ENCODE data around the gene ARMH3.
"Not testable (repeated sequence)": the region's sequence is repeated elsewhere in the genome, so short reads cannot be mapped to it uniquely, and the experiment has no call there.

ARMH3 gene

GRCh38 chr10:102046095-102046494 is 9.9 kb downstream of the ARMH3 start:
- DNase-seq (ENCODE audit: low read depth in 2 of 2), result no peak

DNA sequence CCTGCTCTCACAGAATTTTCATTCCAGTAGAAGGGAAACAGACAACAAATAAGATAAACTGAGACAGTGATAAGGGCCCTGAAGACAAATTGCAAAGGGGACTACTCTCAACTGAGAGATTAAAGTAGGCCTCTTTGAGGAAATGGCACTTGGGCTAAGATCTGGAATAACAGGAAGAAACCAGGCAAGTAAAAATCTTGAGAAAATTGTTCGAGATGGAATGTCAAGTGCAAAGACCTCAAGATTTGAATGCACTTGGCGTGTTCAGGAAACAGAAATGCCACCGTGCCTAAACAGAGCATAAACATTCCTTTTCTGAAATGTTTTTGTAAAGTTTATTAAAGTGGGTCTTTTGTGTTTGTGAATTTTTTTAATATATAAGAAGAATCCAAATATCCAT is 10.7 kb downstream of the ARMH3 start:
- no peak for DNase-seq (ENCODE audit: low read depth in 2 of 2)

DNA sequence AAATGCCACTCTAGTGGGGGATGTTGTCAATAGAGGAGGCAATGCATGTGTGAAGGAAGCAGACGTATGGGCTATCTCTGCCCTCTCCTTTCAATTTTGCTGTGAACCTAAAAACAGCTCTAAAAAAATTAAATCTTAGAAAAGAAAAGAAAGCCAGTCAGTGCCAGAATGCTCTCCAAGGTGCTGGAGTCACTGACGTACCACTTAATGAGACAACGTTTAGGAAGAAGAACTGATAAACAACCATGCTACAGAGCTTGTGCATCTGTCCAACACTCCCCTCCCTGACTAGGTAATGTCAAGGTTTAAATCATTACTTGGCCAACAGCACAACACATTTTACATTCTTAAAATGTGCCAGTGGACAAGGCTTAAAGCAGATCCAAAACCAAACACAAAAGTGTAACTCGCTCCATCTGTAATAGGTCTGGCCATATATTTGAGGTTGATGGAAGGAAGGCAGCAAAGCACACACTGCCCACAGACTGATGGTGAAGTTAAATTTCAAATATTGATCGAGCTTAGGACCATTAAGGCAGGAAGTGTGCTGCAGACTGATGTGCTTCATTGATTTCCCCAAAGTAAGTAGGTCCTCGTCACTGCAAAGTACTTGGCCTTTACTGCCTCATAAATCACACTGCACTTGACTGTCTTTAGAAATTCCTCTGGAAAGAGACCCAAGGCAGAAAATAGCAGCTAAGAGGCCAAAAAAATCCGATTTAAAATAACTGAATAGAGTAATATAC is 15.5 kb downstream of the ARMH3 start:
- no peak for DNase-seq (ENCODE audit: low read depth in 2 of 2)

DNA sequence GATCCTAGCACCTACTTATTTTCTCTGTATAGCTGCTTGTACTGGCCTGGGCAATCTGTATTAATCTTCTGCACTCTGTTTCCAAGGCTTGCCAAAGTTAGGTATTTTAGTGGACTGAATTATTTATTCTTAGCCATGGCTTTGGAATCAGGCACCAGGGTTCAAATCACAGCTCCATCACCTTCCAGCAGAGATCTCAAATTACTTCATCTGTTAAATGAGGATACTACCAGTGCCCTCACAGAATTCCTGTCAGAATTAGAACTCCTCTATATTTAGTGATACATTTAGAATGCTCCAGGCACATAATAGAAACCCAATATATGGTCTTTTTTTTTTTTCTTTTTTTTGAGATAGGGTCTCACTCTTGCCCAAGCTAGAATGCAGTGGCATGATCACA is 17.6 kb downstream of the ARMH3 start:
- DNase-seq (ENCODE audit: low read depth in 2 of 2), result no peak

- DNase-seq (ENCODE audit: low read depth in 2 of 2), result not testable (repeated sequence)
Measured at GRCh38 chr10:102035807-102036206, 20.2 kb downstream of the ARMH3 start.

- DNase-seq (ENCODE audit: low read depth in 2 of 2), result no peak
Measured at GRCh38 chr10:102033787-102034186, 22.2 kb downstream of the ARMH3 start.

DNA sequence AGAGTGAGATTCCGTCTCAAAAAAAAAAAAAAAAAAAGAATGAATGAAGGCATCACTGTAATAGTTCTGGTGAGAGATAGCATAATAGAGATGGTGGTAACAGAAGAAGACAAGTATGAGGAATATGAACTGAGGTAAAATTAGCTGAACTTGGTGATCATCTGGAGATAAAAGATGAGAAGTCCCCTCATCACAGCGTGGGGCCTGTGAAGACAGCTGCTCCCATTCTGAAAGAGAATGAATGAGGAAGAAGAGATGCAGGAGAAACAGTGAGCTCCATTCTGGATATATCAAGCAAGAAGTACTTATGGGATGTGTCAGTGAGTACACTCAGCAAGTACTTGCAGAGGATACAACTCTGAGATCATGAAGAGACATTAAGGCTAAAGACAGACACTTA is 28.7 kb downstream of the ARMH3 start:
- DNase-seq (ENCODE audit: low read depth in 2 of 2), result no peak

DNA sequence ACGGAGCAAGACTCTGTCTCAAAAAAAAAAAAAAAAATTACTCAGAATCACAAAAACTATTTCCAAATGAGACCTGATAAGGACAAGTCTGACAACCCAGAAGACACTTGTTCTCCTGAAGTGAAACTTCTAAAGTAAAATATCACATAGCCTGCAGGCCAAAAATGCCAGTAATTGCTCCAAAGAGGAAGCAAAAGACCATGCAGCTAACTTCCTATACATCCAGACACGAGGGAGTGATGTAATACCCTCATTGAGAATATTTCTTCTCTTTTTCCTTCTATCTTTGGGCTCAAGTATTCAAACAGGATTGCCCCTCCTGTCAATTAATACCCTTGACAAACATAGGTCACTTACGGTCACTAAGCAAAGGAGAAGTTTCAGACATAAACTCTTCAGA is 31.2 kb downstream of the ARMH3 start:
- DNase-seq (ENCODE audit: low read depth in 2 of 2), result no peak

GRCh38 chr10:102020938-102021337 is 35.0 kb downstream of the ARMH3 start:
- DNase-seq (ENCODE audit: low read depth in 2 of 2), result no peak

DNA sequence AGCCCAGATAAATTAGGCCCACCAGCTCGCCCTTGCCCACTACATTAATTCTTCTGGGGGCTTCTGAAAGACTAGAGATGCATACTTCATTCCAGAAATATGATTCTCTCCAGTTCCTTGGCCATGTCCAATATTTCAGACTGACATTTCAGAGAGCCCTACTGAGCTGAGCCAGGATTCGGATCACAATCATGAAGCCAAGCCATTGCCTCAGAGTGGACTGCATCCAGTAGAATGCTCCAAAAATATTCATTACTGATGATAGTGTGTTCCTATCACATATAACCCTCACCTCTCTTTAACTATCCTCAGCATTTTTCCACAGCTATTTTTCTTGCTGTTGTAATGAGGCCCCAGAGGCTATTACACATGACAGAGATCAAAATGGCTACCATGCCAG is 38.7 kb downstream of the ARMH3 start:
- no peak for DNase-seq (ENCODE audit: low read depth in 2 of 2)

DNA sequence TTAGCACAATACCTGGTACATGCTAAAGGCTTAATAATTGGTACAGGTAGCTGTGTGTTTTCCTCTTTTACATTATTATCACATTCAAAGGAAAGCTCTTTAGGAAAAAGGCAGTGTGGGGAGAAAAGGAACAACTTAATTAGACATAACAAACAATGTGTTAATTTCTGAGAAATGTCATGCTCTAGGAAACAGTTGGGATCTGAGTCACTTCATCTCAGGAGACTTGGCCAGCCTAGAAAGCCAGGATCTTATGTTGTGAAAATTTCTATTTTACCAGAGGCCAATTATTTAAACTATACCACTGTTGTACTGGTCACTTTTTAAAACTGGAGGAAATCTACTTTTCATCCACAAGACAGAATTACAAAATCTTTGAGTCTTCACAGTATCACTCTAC is 39.6 kb downstream of the ARMH3 start:
- no peak for DNase-seq (ENCODE audit: low read depth in 2 of 2)

DNA sequence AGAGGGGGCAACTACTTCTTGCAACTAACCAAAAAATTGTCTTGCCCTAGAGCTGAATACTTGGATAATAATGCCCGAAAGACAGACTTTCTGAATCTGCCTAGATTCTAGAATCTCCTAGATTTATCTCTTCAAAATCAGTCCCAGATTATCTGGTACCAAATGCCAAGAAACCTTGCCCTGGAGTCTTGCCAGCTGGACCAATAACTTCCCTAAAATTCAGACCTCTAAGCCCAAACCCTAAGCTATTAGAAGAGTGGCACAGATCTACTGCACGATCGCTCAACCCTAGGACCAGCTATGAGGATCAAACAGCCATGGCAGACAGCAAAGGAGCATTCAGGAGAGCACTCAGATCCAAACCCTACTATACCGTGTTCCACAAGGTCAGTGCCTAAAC is 45.0 kb downstream of the ARMH3 start:
- DNase-seq (ENCODE audit: low read depth in 2 of 2), result no peak

DNA sequence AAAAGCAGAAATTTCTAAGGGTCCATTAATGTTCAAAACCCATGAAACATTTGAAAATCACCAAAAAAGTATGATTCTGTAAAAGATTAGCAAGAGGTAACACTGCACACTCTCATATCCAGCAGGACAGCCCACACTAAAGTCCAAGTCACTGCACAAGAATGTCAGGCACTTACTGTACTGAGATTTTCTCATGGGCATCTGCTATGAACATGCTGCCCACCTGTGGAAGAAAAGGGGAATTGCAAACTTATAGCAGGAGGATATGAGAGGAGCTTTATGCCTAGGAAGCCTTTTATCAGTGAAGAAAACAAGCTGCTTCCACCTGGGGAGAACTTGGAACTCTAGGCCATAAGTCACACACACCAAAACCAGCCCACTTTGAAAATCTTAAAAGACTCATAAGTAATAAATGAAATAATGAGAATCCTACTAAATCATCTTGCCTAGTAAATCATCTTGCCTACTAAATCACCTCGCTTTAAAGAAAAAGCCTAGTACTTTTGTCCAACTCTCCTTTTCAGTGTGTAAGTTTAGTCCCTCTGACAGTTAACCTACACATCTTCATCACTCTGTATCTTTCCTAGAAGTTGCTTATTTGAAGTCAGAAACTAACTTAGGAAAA is 46.1 kb downstream of the ARMH3 start:
- DNase-seq (ENCODE audit: low read depth in 2 of 2), result no peak

- DNase-seq (ENCODE audit: low read depth in 2 of 2), result no peak
Measured at GRCh38 chr10:102007796-102008195, 48.2 kb downstream of the ARMH3 start.

GRCh38 chr10:102007031-102007430 is 48.9 kb downstream of the ARMH3 start:
- not testable (repeated sequence) for DNase-seq (ENCODE audit: low read depth in 2 of 2)

- DNase-seq (ENCODE audit: low read depth in 2 of 2), result no peak
Measured at GRCh38 chr10:102004376-102004775, 51.6 kb downstream of the ARMH3 start.

- no peak for DNase-seq (ENCODE audit: low read depth in 2 of 2)
Measured at GRCh38 chr10:102003541-102003940, 52.4 kb downstream of the ARMH3 start.

GRCh38 chr10:102001435-102002068 is 54.4 kb downstream of the ARMH3 start:
- DNase-seq (ENCODE audit: low read depth in 2 of 2), result no peak

DNA sequence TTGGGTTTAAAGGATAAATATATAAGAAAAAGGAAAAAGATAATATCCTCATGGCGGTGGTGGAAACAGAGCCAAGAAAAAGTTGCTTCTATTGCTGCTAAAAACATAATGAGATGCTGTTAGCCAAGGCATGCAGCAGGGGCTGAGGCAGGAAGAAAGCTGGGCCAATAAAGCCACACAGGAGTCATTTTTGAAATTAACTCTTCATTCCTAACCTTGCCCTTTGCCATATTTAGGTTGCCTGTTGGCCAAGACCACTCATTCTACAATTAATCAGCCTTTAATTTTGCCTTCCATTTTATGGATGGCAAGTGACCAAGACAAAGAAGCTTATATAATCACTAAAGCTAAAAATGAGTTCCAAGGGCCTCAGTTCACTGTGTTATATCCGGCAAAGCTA is 58.2 kb downstream of the ARMH3 start:
- DNase-seq (ENCODE audit: low read depth in 2 of 2), result no peak

GRCh38 chr10:101995451-101996063 is 60.4 kb downstream of the ARMH3 start:
- no peak for DNase-seq (ENCODE audit: low read depth in 2 of 2)

GRCh38 chr10:101993651-101994200 is 62.2 kb downstream of the ARMH3 start:
- DNase-seq (ENCODE audit: low read depth in 2 of 2), result no peak

- no peak for DNase-seq (ENCODE audit: low read depth in 2 of 2)
Measured at GRCh38 chr10:101993221-101993620, 62.8 kb downstream of the ARMH3 start.

Data from stimulated activated CD8-positive, alpha-beta memory T cell treated with anti-CD3 and anti-CD28 coated beads, Interleukin-15, amount 100 ng/mL, for 4 hours (primary cell).